Left ventricle myocardium inferior (tissue), 1 donor: Measurements from ENCODE around the gene TEAD1. TPM values are rescaled to one million over a fixed set of nuclear protein-coding genes. Genes with fewer than 3 reads are reported as not detected.

Experiments used
- DNase-seq: peaks from one replicate; pipeline ENCODE4 v3.0.0-alpha.2; 2020
- H3K27ac ChIP-seq: fragments of 200-600 bp; replicated peaks from 2 replicates; pipeline ENCODE4 v1.8.0; 2021
- H3K27me3 ChIP-seq: fragments of 200-600 bp; 2 replicates; pipeline ENCODE4 v1.8.0; 2021; ENCODE audit warnings: low read depth
- H3K36me3 ChIP-seq: fragments of 200-600 bp; 2 replicates; pipeline ENCODE4 v1.8.0; 2021
- H3K4me1 ChIP-seq: fragments of 200-600 bp; 2 replicates; pipeline ENCODE4 v1.8.0; 2021
- H3K4me3 ChIP-seq: fragments of 200-600 bp; 2 replicates; pipeline ENCODE4 v1.8.0; 2021; ENCODE audit warnings: mild to moderate bottlenecking, moderate library complexity
- H3K9me3 ChIP-seq: fragments of 200-600 bp; replicated peaks from 2 replicates; pipeline ENCODE4 v1.8.0; 2021
- CTCF ChIP-seq: fragments of 200-600 bp; IDR thresholded peaks from 2 replicates; pipeline ENCODE4 v1.8.0; 2021; ENCODE audit warnings: antibody characterized with exemption, mild to moderate bottlenecking, borderline replicate concordance
- intact Hi-C: fragments of 100-400 bp; cut with micrococcal nuclease; formaldehyde crosslinking; loops from one replicate; pipeline ENCODE4 v1.11.0; 2022
- total RNA-seq: library from RNA; stranded (reverse); fragmentation: NEBNext Ultra II Directional; extraction: Animal tissue kit (Norgen Biotek cat#: 25700); gene quantifications from one replicate; pipeline ENCODE4 v1.2.1, GENCODE V29; 2021
- donor health status: DM: no; HTN: yes; CAD: no; lungs with severe emphysema.

The TEAD1 gene
- total RNA-seq, 1 donor from 2014 or later = 121 TPM

GRCh38 chr11:12787847-12788246 lies 113.6 kb downstream of the TEAD1 start:
- no peaks in the 10 kb centered on the region for H3K9me3 ChIP-seq
- no peak for DNase-seq
- no peak overlapping the region for H3K4me3 ChIP-seq
- no peaks in the 10 kb centered on the region for H3K27me3 ChIP-seq
- H3K27ac ChIP-seq = no peak overlapping the region
- intact Hi-C loops = no loop called here
- no peak for TF ChIP-seq CTCF
- no peaks in the 10 kb centered on the region for H3K36me3 ChIP-seq
- peaks cover 53% of the 10 kb centered on the region for H3K4me1 ChIP-seq

- peaks cover 60% of the 10 kb centered on the region for H3K4me1 ChIP-seq
Observed at GRCh38 chr11:12789054-12789453, 114.8 kb downstream of the TEAD1 start.

GRCh38 chr11:12789596-12790215 lies 115.5 kb downstream of the TEAD1 start:
- H3K27me3 ChIP-seq = no peaks in the 10 kb centered on the region
- peaks cover 53% of the 10 kb centered on the region for H3K4me1 ChIP-seq
- DNase-seq = no peak
- TF ChIP-seq CTCF = no peak
- H3K36me3 ChIP-seq = no peaks in the 10 kb centered on the region
- H3K4me3 ChIP-seq = no peak overlapping the region
- H3K9me3 ChIP-seq = no peaks in the 10 kb centered on the region
- intact Hi-C loops = no loop called here
- no peak overlapping the region for H3K27ac ChIP-seq

More at GRCh38 chr11:12789054-12789453, 114.8 kb downstream of the TEAD1 start:
- Histone ChIP-seq H3K27ac (no peak overlapping the region), H3K36me3 (no peaks in the 10 kb centered on the region), H3K9me3 (no peaks in the 10 kb centered on the region), H3K4me3 (no peak overlapping the region), H3K27me3 (no peaks in the 10 kb centered on the region)
- no peak for DNase-seq
- no peak for TF ChIP-seq CTCF
- intact Hi-C loops = no loop called here

- no peak for TF ChIP-seq CTCF
- Histone ChIP-seq H3K36me3 (no peaks in the 10 kb centered on the region), H3K9me3 (no peaks in the 10 kb centered on the region), H3K27ac (no peak overlapping the region), H3K4me1 (peaks cover 40% of the 10 kb centered on the region), H3K27me3 (no peaks in the 10 kb centered on the region), H3K4me3 (no peak overlapping the region)
- no peak for DNase-seq
- intact Hi-C loops = no loop called here
Observed at GRCh38 chr11:12790861-12791616, 116.8 kb downstream of the TEAD1 start.

GRCh38 chr11:12792018-12792417 lies 117.8 kb downstream of the TEAD1 start:
- Histone ChIP-seq H3K27ac (no peak overlapping the region), H3K9me3 (no peaks in the 10 kb centered on the region), H3K27me3 (no peaks in the 10 kb centered on the region), H3K4me1 (peaks cover 30% of the 10 kb centered on the region), H3K36me3 (no peaks in the 10 kb centered on the region), H3K4me3 (no peak overlapping the region)
- intact Hi-C loops = no loop called here
- no peak for TF ChIP-seq CTCF
- no peak for DNase-seq
